Medulla oblongata (tissue), 1 donor: ENCODE data around the gene CFAP221.
A peak's percentile ranks its signal among the peaks of the same experiment; 100 is the strongest.

Source experiments
- DNase-seq: peaks from one replicate; pipeline ENCODE4 v3.0.0-alpha.2; 2015; ENCODE audit errors: extremely low spot score

Gene CFAP221

GRCh38 chr2:119699016-119699606, 154.9 kb downstream of the CFAP221 start:
- DNase-seq: peak; percentile 42

GRCh38 chr2:119700866-119701265, 156.6 kb downstream of the CFAP221 start:
- DNase-seq: no peak

GRCh38 chr2:119701352-119701751, 157.1 kb downstream of the CFAP221 start:
- no peak for DNase-seq

GRCh38 chr2:119702203-119702917, 158.1 kb downstream of the CFAP221 start:
- no peak for DNase-seq

GRCh38 chr2:119702918-119703401, 158.7 kb downstream of the CFAP221 start:
- peak; percentile 78 for DNase-seq

- no peak for DNase-seq
Observed at GRCh38 chr2:119703526-119703925, 159.3 kb downstream of the CFAP221 start.

- no peak for DNase-seq
Observed at GRCh38 chr2:119704670-119705120, 160.4 kb downstream of the CFAP221 start.

- no peak for DNase-seq
Observed at GRCh38 chr2:119706221-119706620, 162.0 kb downstream of the CFAP221 start.
